HEK293T (cell line): ENCODE results near the gene SLAMF6.

Experiments
- CTCF ChIA-PET: fragments of 350-600 bp; formaldehyde crosslinking; extraction: SDS; loops from one replicate; lab custom pipeline; 2021; ENCODE audit warnings: antibody characterized with exemption, inconsistent platforms; lab: Yijun Ruan, JAX
- POLR2A ChIA-PET: fragments of 350-600 bp; formaldehyde crosslinking; extraction: SDS; loops from one replicate; lab custom pipeline; 2020; ENCODE audit warnings: antibody characterized with exemption, inconsistent platforms; lab: Yijun Ruan, JAX
- DNase-seq: peaks from one replicate; pipeline ENCODE4 v3.0.0; 2012; ENCODE audit warnings: mixed read lengths; ENCODE audit errors: extremely low spot score
- ARNT ChIP-seq: fragments of 450-650 bp; IDR thresholded peaks from 2 replicates; pipeline ENCODE4 v1.6.1; 2017; ENCODE audit warnings: mild to moderate bottlenecking
- BHLHE40 ChIP-seq: fragments of 450-650 bp; IDR thresholded peaks from 2 replicates; pipeline ENCODE4 v1.6.1; 2016; ENCODE audit warnings: mild to moderate bottlenecking, moderate library complexity, borderline replicate concordance
- CTBP1 ChIP-seq: fragments of 450-650 bp; IDR thresholded peaks from 2 replicates; pipeline ENCODE4 v1.6.1; 2016; ENCODE audit warnings: borderline replicate concordance
- ELF4 ChIP-seq: fragments of 450-650 bp; IDR thresholded peaks from 2 replicates; pipeline ENCODE4 v1.6.1; 2017; ENCODE audit warnings: antibody characterized with exemption
- FOXA1 ChIP-seq: fragments of 450-650 bp; IDR thresholded peaks from 2 replicates; pipeline ENCODE4 v1.6.1; 2016; ENCODE audit warnings: mild to moderate bottlenecking
- FOXK2 ChIP-seq: fragments of 450-650 bp; IDR thresholded peaks from 2 replicates; pipeline ENCODE4 v1.6.1; 2016; ENCODE audit warnings: mild to moderate bottlenecking
- FOXM1 ChIP-seq: fragments of 450-650 bp; IDR thresholded peaks from 2 replicates; pipeline ENCODE4 v1.6.1; 2017; ENCODE audit warnings: mild to moderate bottlenecking, borderline replicate concordance
- HDGF ChIP-seq: fragments of 450-650 bp; IDR thresholded peaks from 2 replicates; pipeline ENCODE4 v1.6.1; 2017; ENCODE audit warnings: antibody characterized with exemption, borderline replicate concordance
- L3MBTL2 ChIP-seq: fragments of 450-650 bp; conservative IDR thresholded peaks from 2 replicates; pipeline ENCODE4 v1.6.1; 2016; ENCODE audit warnings: mild to moderate bottlenecking
- LEF1 ChIP-seq: fragments of 450-650 bp; IDR thresholded peaks from 2 replicates; pipeline ENCODE4 v1.6.1; 2017; ENCODE audit warnings: mild to moderate bottlenecking, borderline replicate concordance
- NFRKB ChIP-seq: fragments of 450-650 bp; IDR thresholded peaks from 2 replicates; pipeline ENCODE4 v1.6.1; 2016; ENCODE audit warnings: mild to moderate bottlenecking, moderate library complexity
- PKNOX1 ChIP-seq: fragments of 450-650 bp; IDR thresholded peaks from 2 replicates; pipeline ENCODE4 v1.6.1; 2016
- SP1 ChIP-seq: fragments of 450-650 bp; IDR thresholded peaks from 2 replicates; pipeline ENCODE4 v1.6.1; 2017
- SUZ12 ChIP-seq: fragments of 450-650 bp; IDR thresholded peaks from 2 replicates; pipeline ENCODE4 v1.6.1; 2016; ENCODE audit warnings: mild to moderate bottlenecking
- TARDBP ChIP-seq: fragments of 450-650 bp; IDR thresholded peaks from 2 replicates; pipeline ENCODE4 v1.6.1; 2016
- ZNF384 ChIP-seq: fragments of 450-650 bp; IDR thresholded peaks from 2 replicates; pipeline ENCODE4 v1.6.1; 2016

Gene SLAMF6

GRCh38 chr1:160438935-160439334, 84.1 kb downstream of the SLAMF6 start:
- DNase-seq: no peak
- ChIA-PET POLR2A (no interaction called here), CTCF (no interaction called here)
- TF ChIP-seq TARDBP (no peak), FOXK2 (no peak), ARNT (no peak), ELF4 (no peak), PKNOX1 (no peak), ZNF384 (no peak), FOXM1 (no peak), NFRKB (no peak), LEF1 (no peak), L3MBTL2 (no peak), SP1 (no peak), SUZ12 (no peak), CTBP1 (no peak), BHLHE40 (no peak)

GRCh38 chr1:160438317-160438918, 84.6 kb downstream of the SLAMF6 start:
- CTCF ChIA-PET: no interaction called here
- TF ChIP-seq SP1: no peak
- TF ChIP-seq HDGF: no peak
- no peak for TF ChIP-seq LEF1
- TF ChIP-seq FOXK2: no peak
- no peak for TF ChIP-seq ZNF384
- TF ChIP-seq ELF4: no peak
- no peak for TF ChIP-seq ARNT
- TF ChIP-seq TARDBP: no peak
- TF ChIP-seq SUZ12: no peak
- TF ChIP-seq FOXM1: no peak
- no peak for TF ChIP-seq NFRKB
- TF ChIP-seq FOXA1: no peak
- TF ChIP-seq CTBP1: no peak
- no peak for TF ChIP-seq PKNOX1

GRCh38 chr1:160437432-160438316, 85.4 kb downstream of the SLAMF6 start:
- DNase-seq: no peak
- ChIA-PET POLR2A (no interaction called here), CTCF (no interaction called here)
- TF ChIP-seq SP1 (no peak), FOXM1 (no peak), ZNF384 (no peak), L3MBTL2 (no peak), BHLHE40 (no peak), ELF4 (no peak), SUZ12 (no peak)

More at GRCh38 chr1:160438317-160438918, 84.6 kb downstream of the SLAMF6 start:
- no peak for DNase-seq
- POLR2A ChIA-PET: no interaction called here

GRCh38 chr1:160436966-160437365, 86.1 kb downstream of the SLAMF6 start:
- CTCF ChIA-PET: no interaction called here
- POLR2A ChIA-PET: no interaction called here
- no peak for DNase-seq
- no peak for TF ChIP-seq CTBP1
- TF ChIP-seq LEF1: no peak
- TF ChIP-seq PKNOX1: no peak
- no peak for TF ChIP-seq FOXM1
- TF ChIP-seq L3MBTL2: no peak
- TF ChIP-seq BHLHE40: no peak
- TF ChIP-seq HDGF: no peak
- TF ChIP-seq FOXK2: no peak
- TF ChIP-seq FOXA1: no peak
- TF ChIP-seq TARDBP: no peak
- TF ChIP-seq SUZ12: no peak
- no peak for TF ChIP-seq ARNT
- TF ChIP-seq ELF4: no peak
- TF ChIP-seq NFRKB: no peak
- no peak for TF ChIP-seq ZNF384
- no peak for TF ChIP-seq SP1
